Stomach (tissue), 4 donors: ENCODE results near the gene FLII.

Experiments used
- POLR2A ChIP-seq, 4 donors: fragments of 450-650 bp; IDR thresholded peaks; one replicate each; pipeline ENCODE4 v1.6.1; 2016; ENCODE audit warnings: antibody characterized with exemption in 4 of 4, control low read depth in 2 of 4, mild to moderate bottlenecking in 1 of 4, moderate library complexity in 1 of 4
- POLR2AphosphoS5 ChIP-seq, 3 donors: sonication (generic); formaldehyde crosslinking; IDR thresholded peaks; one replicate each; pipeline ENCODE4 v1.6.1; 2016; ENCODE audit warnings: antibody characterized with exemption in 3 of 3

DNA sequence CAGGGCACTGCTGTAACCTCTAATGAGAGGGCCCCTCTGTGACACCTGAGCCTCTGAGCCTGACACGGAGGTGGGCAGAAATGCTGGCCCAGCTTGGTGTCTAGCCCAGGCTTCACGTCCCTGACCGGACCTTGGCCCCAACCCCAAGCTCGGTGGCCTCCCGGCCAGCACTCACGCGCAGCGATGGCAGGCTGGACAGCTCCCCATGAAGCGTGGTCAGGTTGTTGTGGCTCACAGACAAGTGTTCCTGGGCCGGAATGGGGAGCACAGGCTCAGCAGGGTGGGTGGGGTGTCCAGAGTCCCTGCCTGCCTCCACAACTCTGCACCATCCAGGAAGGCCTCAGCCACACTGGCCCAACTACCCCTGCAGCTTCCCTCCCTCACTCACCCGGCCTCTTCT, 2.2 kb downstream of the FLII start:
- no peak for TF ChIP-seq POLR2AphosphoS5 (IDR thresholded peaks at IDR 0.05)
- TF ChIP-seq POLR2A (IDR thresholded peaks at IDR 0.05), result no peak
